DND-41 (cell line): ENCODE results near the gene PPOX.

Experiments
- ATAC-seq: fragments of 200-7000 bp; cut with Tn5 transposase; 3 replicates; pipeline ENCODE4 v1.9.1; 2021; ENCODE audit warnings: low read depth; ENCODE audit not compliant: insufficient read depth
- DNase-seq: peaks from one replicate; pipeline ENCODE4 v3.0.0-alpha.2; 2020
- H2AFZ ChIP-seq: 2 replicates; pipeline ENCODE4 v1.6.0; 2012; ENCODE audit warnings: low read depth, low read length
- H3K27ac ChIP-seq: 2 replicates; pipeline ENCODE4 v1.5.1; 2012; ENCODE audit warnings: low read length, inconsistent platforms
- H3K27me3 ChIP-seq: fragments of 200-600 bp; sonication (generic); 2 replicates; pipeline ENCODE4 v1.6.0; 2012; ENCODE audit warnings: low read length, mild to moderate bottlenecking, inconsistent platforms; ENCODE audit not compliant: insufficient read depth, poor library complexity
- H3K36me3 ChIP-seq: 2 replicates; pipeline ENCODE4 v1.5.1; 2012; ENCODE audit warnings: low read length, inconsistent platforms; ENCODE audit not compliant: insufficient read depth
- H3K4me1 ChIP-seq: 2 replicates; pipeline ENCODE4 v1.5.1; 2012; ENCODE audit warnings: mild to moderate bottlenecking, low read length; ENCODE audit not compliant: insufficient read depth
- H3K4me2 ChIP-seq: 2 replicates; pipeline ENCODE4 v1.6.0; 2012; ENCODE audit warnings: mild to moderate bottlenecking, moderate library complexity, low read length, inconsistent platforms; ENCODE audit not compliant: insufficient read depth
- H3K4me3 ChIP-seq, 2 experiments: fragments of 200-600 bp in 1 of 2; shearing (Covaris generic) in 1 of 2; 2 replicates each; pipeline ENCODE4 v1.5.1; 2012 to 2016; ENCODE audit warnings: inconsistent platforms in 2 of 2, low read length in 2 of 2, mild to moderate bottlenecking in 2 of 2, low read depth in 1 of 2, moderate library complexity in 1 of 2
- H3K79me2 ChIP-seq: 2 replicates; pipeline ENCODE4 v1.6.0; 2012; ENCODE audit warnings: low read length, inconsistent platforms; ENCODE audit not compliant: insufficient read depth
- H3K9ac ChIP-seq: 2 replicates; pipeline ENCODE4 v1.6.0; 2012; ENCODE audit warnings: low read depth, mild to moderate bottlenecking, inconsistent platforms, low read length, moderate library complexity
- H3K9me3 ChIP-seq: 2 replicates; pipeline ENCODE4 v1.5.1; 2012; ENCODE audit warnings: low read length, moderate library complexity, mild to moderate bottlenecking, inconsistent platforms; ENCODE audit not compliant: insufficient read depth, severe bottlenecking
- H4K20me1 ChIP-seq: 2 replicates; pipeline ENCODE4 v1.6.0; 2012; ENCODE audit warnings: low read length; ENCODE audit not compliant: insufficient read depth
- CTCF ChIP-seq: IDR thresholded peaks from 2 replicates; pipeline ENCODE4 v1.5.1; 2012; ENCODE audit warnings: borderline replicate concordance, low read length, moderate library complexity, mild to moderate bottlenecking; ENCODE audit not compliant: poor library complexity, severe bottlenecking; ENCODE audit errors: extremely low read depth
- EZH2 ChIP-seq: IDR thresholded peaks from 3 replicates; pipeline ENCODE4 v1.6.1; 2012; ENCODE audit warnings: borderline replicate concordance, low read depth, mild to moderate bottlenecking, moderate library complexity, low read length, inconsistent platforms; ENCODE audit not compliant: severe bottlenecking

Gene PPOX

GRCh38 chr1:161185282-161185682, 19.1 kb downstream of the PPOX start:
- TF ChIP-seq EZH2 (no peak), CTCF (no peak)
- peak overlapping the region; percentile 16; the same call in 1 of the 2 replicates for H2AFZ ChIP-seq

GRCh38 chr1:161185732-161186311, 19.6 kb downstream of the PPOX start:
- no peaks in the 10 kb centered on the region for H3K36me3 ChIP-seq
- H3K79me2 ChIP-seq = no peaks in the 10 kb centered on the region
- no peaks in the 10 kb centered on the region for H3K27me3 ChIP-seq
- H3K4me1 ChIP-seq = peaks cover 16% of the 10 kb centered on the region
- TF ChIP-seq EZH2 (no peak), CTCF (no peak)
- DNase-seq (no peak), ATAC-seq (no peak)
- no peak overlapping the region for H3K4me3 ChIP-seq
- peak overlapping the region; percentile 32; the same call in 1 of the 2 replicates for H3K4me2 ChIP-seq
- no peaks in the 10 kb centered on the region for H3K9me3 ChIP-seq
- no peaks in the 10 kb centered on the region for H4K20me1 ChIP-seq
- peak overlapping the region; percentile 16 for H2AFZ ChIP-seq
- no peak overlapping the region for H3K9ac ChIP-seq
- H3K27ac ChIP-seq = peak overlapping the region; percentile 58

More at GRCh38 chr1:161185282-161185682, 19.1 kb downstream of the PPOX start:
- Histone ChIP-seq H3K4me3 (no peak overlapping the region), H3K79me2 (no peaks in the 10 kb centered on the region), H3K9ac (no peak overlapping the region), H3K4me2 (peak overlapping the region; percentile 32; the same call in 1 of the 2 replicates), H3K4me1 (peaks cover 16% of the 10 kb centered on the region), H3K9me3 (no peaks in the 10 kb centered on the region), H4K20me1 (no peaks in the 10 kb centered on the region), H3K27ac (peak overlapping the region; percentile 58), H3K27me3 (no peaks in the 10 kb centered on the region), H3K36me3 (no peaks in the 10 kb centered on the region)
- DNase-seq = peak; percentile 83
- ATAC-seq = peak; percentile 91

- no peaks in the 10 kb centered on the region for H3K36me3 ChIP-seq
- no peaks in the 10 kb centered on the region for H3K27me3 ChIP-seq
- H3K27ac ChIP-seq = no peak overlapping the region
- no peak overlapping the region for H2AFZ ChIP-seq
- ATAC-seq (no peak), DNase-seq (no peak)
- H3K9ac ChIP-seq = no peak overlapping the region
- no peak overlapping the region for H3K4me2 ChIP-seq
- no peaks in the 10 kb centered on the region for H3K9me3 ChIP-seq
- H3K4me1 ChIP-seq = peaks cover 16% of the 10 kb centered on the region
- H3K79me2 ChIP-seq = no peaks in the 10 kb centered on the region
- TF ChIP-seq EZH2 = no peak
- TF ChIP-seq CTCF = no peak
- no peak overlapping the region for H3K4me3 ChIP-seq
- H4K20me1 ChIP-seq = no peaks in the 10 kb centered on the region
Measured at GRCh38 chr1:161187311-161187710, 21.1 kb downstream of the PPOX start.
